PC-3 (cell line): ENCODE data around the gene PDZK1IP1.

Experiments
- CTCF ChIP-seq: fragments of 300-600 bp; sonication (generic); conservative IDR thresholded peaks from 2 replicates; pipeline ENCODE4 v1.5.1; 2017; ENCODE audit warnings: antibody characterized with exemption, low read depth, mild to moderate bottlenecking, low read length
- EZH2 ChIP-seq: fragments of 300-600 bp; sonication (generic); IDR thresholded peaks from one replicate; pipeline ENCODE4 v1.6.1; 2017; ENCODE audit warnings: antibody characterized with exemption, mild to moderate bottlenecking, low read length; ENCODE audit not compliant: unreplicated experiment
- EZH2phosphoT487 ChIP-seq: fragments of 300-600 bp; sonication (generic); IDR thresholded peaks from 2 replicates; pipeline ENCODE4 v1.6.1; 2018; ENCODE audit warnings: mild to moderate bottlenecking, antibody characterized with exemption, low read length, borderline replicate concordance

- TF ChIP-seq CTCF (no peak), EZH2phosphoT487 (no peak), EZH2 (no peak)
Observed at GRCh38 chr1:47229886-47230691, 40.3 kb upstream of the PDZK1IP1 start.
